Stimulated activated CD8-positive, alpha-beta memory T cell treated with anti-CD3 and anti-CD28 coated beads, Interleukin-2, amount 100 ng/mL, for 1 hour (primary cell): ENCODE results near the gene CORIN.
"Not testable (repeated sequence)": the region's sequence is repeated elsewhere in the genome, so short reads cannot be mapped to it uniquely, and the experiment has no call there.

Experiments
- DNase-seq, 2 donors: peaks; one replicate each; pipeline ENCODE4 v3.0.0-alpha.2; 2020; ENCODE audit warnings: low read depth in 2 of 2

Gene CORIN

GRCh38 chr4:47721892-47722575 is 115.8 kb downstream of the CORIN start:
- DNase-seq = no peak

DNA sequence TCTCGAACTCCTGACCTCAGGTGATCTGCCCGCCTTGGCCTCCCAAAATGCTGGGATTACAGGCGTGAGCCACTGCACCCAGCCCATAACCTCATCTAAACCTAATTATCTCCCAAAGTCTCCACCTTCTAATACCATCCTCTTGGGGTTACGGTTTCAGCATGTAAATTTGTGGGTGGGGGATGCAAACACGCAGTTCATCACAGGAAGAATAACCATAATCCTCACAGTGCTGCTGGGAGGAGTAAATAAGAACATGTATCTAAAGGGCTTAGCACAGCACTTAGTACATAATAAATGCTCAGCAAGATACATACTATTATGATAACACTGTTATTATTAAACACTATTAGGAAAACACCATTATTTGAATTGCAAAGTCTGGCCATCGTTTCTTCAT is 116.4 kb downstream of the CORIN start:
- DNase-seq = no peak

GRCh38 chr4:47720787-47721186 is 117.1 kb downstream of the CORIN start:
- no peak for DNase-seq

DNA sequence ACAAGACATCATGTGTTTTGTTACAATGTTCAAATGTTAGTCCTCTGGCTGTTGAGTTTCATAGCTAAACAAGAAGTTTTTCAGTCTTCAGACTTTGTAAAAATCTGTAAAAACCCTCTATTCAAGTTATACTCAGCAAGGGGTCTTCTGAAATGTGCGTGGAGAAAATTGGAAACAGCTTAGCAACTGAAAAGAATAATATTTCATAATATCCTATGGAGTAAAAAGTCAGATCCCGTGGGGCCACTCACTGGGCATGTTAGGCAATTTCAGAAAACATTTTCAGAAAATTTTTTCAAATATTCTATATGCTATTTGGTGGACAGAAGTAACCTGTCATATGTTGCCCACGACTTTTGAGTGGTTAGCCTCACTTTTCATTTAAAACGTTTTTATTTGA is 118.3 kb downstream of the CORIN start:
- no peak for DNase-seq

DNA sequence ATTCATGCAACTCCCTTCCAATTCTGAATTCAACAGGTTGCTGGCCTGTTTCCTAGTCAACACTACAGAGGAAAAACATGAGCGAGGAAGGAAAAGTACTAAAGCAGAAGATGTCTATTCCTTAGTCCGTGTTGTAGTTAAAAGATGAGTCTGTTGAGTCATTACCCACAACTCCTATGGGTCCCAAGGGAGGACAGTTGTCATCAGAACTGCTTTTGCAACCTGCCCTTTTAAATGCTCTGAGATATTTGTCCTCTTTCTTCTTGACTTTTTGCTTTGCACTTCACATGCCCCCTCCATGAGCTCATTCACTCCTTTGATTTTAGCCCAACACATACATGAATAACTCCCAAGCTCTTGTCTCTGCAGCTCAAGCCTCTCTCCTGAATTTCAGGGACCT is 119.2 kb downstream of the CORIN start:
- DNase-seq = no peak

GRCh38 chr4:47717188-47717587 is 120.7 kb downstream of the CORIN start:
- DNase-seq = no peak

- DNase-seq = no peak
These were observed 122.0 kb downstream of the CORIN start for GRCh38 chr4:47715716-47716416.

DNA sequence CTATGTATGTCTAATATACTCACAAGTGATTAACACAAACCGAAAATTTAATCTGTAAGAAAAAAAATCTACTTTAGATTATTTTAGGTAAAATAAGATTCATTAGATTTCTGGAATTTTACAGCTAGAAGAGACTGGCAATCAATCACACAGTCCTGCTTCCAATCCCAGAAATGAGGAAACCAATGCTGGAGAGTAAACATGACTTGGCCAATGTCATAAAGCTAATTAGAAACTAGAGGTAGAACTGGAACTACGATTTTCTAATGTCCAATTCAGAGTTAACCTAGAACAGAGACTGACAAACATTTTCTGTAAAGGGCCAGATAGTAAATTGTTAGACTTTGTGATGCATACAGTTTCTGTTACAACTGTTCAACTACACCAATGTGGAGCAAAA is 123.6 kb downstream of the CORIN start:
- no peak for DNase-seq

DNA sequence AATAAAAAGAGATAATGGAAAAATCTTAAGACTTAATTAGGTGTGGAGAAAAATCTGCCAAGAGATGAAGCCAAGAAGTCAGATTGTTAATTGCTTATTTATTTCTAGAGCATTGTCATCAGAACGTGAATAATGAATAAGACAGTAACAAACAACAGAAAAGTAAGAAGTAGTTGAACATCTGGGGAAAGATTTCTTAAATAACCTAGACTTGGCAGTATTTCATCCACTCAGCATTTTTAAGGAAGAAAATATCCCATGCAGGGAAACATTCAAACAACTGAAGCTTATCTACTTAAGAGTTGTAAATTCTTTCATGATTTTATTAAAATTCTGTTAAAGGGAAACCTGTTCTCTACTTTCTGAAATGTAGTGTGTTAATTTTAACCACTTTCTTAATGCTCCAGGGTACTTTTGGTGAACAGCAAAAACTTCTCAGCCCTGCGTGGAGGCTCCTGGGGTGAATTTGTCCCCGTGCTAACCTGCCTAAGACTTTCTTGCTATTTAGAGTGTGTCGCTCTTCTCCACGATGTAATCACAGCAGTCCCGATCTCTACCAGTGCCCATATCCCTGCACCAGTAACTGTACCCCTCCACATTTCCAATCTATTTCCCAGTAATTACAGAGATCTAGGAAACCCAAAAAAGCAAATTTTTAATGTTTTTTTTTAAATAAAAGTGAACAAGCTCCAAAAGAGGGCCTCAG is 124.6 kb downstream of the CORIN start:
- no peak for DNase-seq

GRCh38 chr4:47711646-47712045 is 126.2 kb downstream of the CORIN start:
- DNase-seq = no peak

GRCh38 chr4:47711183-47711582 is 126.7 kb downstream of the CORIN start:
- DNase-seq = no peak

- not testable (repeated sequence) for DNase-seq
These were observed 131.5 kb downstream of the CORIN start for GRCh38 chr4:47706352-47706751.

- DNase-seq = no peak
These were observed 132.4 kb downstream of the CORIN start for GRCh38 chr4:47705326-47705981.

DNA sequence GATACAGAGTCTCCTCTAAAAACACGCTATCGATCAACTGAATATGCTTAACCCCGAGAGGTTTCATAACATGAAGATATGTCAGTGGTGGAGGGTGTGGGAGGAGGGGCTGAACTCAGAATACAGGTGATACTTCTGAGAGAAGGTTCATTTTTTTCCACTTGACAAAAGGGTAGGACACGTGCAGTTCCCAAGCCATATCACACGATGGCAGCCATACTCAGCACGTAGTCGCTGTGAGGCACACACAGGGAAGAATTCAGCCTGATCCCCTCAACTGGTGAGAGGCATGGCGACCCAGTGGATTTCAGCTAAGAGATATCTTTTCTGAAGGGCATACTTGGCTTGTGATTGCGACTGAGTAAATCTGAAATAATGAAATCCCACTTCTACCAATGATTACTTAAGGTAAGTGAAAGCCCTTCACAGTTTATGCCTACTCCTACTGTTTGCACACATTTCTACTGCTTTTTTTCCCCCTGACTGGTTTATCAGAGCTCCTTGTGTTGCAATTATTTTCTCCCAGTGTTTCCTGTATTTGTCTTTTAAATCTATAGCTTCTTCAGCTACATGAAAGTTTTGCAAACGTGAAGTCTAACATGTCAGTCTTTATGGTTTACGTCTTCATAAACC is 133.1 kb downstream of the CORIN start:
- no peak for DNase-seq

DNA sequence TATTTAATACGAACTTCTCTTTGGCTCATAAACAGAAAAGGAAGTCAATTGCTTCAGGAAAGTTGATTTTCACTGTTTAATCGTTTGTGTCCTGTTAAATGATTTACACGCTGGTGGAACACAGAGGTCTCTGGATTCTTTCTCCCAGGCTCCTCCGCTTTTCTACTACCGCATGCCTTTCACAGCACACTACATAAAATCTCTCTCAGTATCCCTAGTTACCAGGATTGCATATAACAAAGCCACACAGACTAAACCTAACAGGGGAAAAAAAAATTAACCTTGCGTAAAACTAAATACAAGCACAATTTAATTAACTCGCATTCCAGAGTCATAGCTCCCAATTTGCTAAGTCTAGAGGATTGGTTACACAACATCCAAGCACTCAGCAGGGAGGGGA is 133.9 kb downstream of the CORIN start:
- DNase-seq = no peak

DNA sequence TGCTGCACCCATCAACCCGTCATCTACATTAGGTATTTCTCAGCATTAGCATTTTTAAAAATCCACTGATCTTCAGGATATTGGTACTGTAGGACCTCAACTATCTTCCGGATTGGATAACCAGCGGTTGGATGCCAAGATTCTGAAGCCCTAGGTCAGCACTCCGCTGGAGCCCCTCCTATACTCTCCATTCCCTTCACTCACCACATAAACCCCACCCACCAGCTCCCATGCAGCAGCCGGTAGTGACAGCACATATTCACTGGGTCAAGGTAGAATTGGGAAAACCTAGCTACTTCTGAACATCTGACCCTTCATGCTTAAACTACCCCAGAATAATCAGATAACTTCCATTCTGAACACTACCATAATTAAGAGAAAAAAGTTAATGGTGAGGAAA is 134.9 kb downstream of the CORIN start:
- DNase-seq = no peak

DNA sequence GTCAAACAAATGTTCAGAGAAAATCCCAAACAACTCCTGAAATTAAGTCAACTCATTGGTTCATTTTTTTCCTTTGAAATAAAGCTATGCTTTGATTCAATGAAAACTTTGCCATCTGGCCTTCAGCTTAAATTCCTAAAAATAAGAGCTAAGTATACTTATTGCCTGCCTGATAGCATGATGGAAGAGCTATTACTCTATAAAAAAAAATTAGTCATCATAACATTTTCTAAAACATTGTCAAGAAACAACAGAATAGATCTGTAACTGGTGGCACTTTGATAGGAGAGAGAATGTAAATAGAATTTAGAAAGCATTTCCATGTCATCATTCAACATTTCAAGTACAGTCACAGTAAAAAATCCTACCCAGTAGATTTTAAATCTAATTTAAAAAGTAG is 136.6 kb downstream of the CORIN start:
- no peak for DNase-seq

GRCh38 chr4:47698837-47699236 is 139.0 kb downstream of the CORIN start:
- no peak for DNase-seq

GRCh38 chr4:47696823-47697222 is 141.0 kb downstream of the CORIN start:
- DNase-seq = no peak

GRCh38 chr4:47695260-47695659 is 142.6 kb downstream of the CORIN start:
- DNase-seq = no peak

DNA sequence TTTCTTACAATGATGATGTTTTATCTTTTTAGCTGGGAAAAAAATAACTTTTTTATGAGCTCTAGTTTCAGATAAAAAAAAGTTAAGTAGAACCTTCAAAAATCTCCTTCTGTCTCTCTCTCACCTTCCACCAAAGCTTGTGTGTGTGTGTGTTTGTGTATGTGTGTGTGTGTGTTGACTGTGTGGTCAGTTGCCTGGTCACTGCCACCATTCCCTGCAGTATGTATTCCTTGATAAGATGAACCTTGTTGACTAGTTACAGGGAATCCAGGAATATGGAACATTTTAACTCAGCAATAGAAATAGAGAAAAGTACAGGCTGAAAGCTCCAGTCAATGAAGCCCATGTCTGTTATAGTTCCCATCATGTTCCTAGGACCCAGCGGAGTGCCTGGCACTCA is 143.5 kb downstream of the CORIN start:
- no peak for DNase-seq

DNA sequence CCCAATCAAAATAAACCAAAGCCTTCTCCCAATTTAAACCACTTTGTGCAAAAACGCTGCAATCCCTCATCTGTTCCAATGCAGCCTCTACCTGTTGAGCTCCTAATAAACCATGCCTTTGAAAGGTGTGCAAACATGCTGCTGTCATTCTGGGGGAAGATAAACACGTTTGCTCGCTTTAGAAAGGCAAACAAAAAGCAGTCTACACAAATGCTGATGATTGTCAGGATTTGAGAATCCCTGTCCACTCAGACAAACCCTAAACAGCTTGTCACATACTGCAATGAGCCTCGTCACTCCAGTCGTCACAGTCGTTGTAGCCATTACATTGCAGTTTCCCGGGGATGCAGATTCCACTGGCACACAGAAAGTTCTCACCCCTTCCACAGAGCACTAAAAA is 145.2 kb downstream of the CORIN start:
- DNase-seq = no peak
